Measurements from ENCODE around the gene NOC3L. TPM values are rescaled to one million over a fixed set of nuclear protein-coding genes. Genes with fewer than 3 reads are reported as not detected.
A peak's percentile ranks its signal among the peaks of the same experiment; 100 is the strongest.
"Not testable (repeated sequence)": the region's sequence is repeated elsewhere in the genome, so short reads cannot be mapped to it uniquely, and the experiment has no call there.

The NOC3L gene
- total RNA-seq, 1 donor from 2014 or later = 16.7 TPM

DNA sequence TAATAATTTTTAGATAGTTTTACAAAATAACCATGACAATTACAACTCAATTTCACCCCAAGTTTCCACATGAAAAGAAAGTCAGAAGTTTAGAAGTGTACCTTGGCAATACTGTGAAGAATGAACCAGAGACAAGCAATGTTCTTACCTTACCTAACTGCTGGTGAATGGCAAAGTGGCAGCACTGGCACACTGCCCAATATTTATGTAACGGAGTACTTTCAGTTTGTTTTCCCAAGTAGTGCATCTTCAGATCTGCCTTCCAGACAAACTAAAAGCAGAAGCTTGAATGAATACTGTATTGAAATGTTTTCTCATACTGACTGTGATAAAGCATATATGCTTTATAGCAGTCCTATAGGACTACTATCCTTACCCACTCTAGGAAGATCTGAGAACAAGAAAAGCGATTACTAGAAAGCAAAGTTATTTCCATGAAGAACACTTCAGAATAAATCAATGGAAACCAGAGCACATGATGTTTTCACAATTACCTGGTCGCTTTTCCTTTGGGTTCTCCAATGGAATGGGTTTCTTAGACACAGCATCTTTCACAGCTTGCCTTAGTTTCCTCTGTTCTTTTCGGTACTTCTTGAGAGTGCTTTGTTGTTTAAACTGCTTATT lies 1.5 kb downstream of the NOC3L start:
- no peak for DNase-seq (ENCODE audit: low read depth)
- TF ChIP-seq CTCF (conservative IDR thresholded peaks at IDR 0.05; ENCODE audit: low read depth, low read length) = no peak
- H3K4me3 ChIP-seq (ENCODE audit: low read depth, low read length) = peak overlapping the region; percentile 93

DNA sequence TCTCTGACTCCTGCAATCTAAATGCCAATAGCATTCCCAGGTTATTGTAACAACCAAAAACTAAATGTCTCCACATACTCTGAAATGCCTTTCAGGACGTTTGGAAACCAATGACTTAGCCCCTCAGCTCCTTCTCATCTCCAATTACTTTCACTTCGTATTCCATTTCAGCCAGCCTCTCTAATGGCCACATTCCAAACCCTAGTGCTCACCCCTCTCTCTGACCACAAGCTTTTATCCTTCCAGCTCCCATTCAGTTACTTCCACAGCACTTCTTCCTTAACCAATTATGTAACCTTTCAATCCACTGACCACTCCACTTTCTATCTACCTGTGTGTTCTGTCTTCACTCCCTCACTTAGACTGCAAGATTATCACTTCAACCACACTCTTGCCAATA lies 4.3 kb downstream of the NOC3L start:
- DNase-seq (ENCODE audit: low read depth) = peak; percentile 82
- H3K4me3 ChIP-seq (ENCODE audit: low read depth, low read length) = peak overlapping the region; percentile 38
- TF ChIP-seq CTCF (conservative IDR thresholded peaks at IDR 0.05; ENCODE audit: low read depth, low read length) = no peak

GRCh38 chr10:94357193-94357592 lies 5.5 kb downstream of the NOC3L start:
- no peak for DNase-seq (ENCODE audit: low read depth)
- H3K4me3 ChIP-seq (ENCODE audit: low read depth, low read length) = no peak overlapping the region
- no peak for TF ChIP-seq CTCF (conservative IDR thresholded peaks at IDR 0.05; ENCODE audit: low read depth, low read length)

DNA sequence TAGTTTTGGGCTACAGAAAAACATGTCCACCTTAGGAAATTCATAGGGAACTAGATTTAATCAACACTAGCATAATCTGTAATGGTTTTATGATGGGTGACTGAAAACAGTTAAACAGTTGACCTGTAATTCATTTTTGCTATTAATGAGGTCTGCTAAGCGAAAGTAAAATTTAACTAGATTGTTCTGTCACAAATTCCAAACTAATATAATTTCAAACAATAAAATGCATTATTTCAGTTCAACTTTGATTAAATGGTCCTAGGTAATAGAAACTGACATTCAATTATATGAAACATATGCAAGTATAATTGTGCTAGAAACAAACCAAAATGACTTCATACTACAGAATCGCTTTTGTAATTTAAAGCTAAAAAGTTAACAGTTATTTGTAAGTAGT lies 6.9 kb downstream of the NOC3L start:
- no peak for TF ChIP-seq CTCF (conservative IDR thresholded peaks at IDR 0.05; ENCODE audit: low read depth, low read length)
- no peak for DNase-seq (ENCODE audit: low read depth)

GRCh38 chr10:94353336-94353735 lies 9.4 kb downstream of the NOC3L start:
- H3K4me3 ChIP-seq (ENCODE audit: low read depth, low read length) = no peak overlapping the region
- no peak for DNase-seq (ENCODE audit: low read depth)
- no peak for TF ChIP-seq CTCF (conservative IDR thresholded peaks at IDR 0.05; ENCODE audit: low read depth, low read length)

More for the DNA sequence above, 6.9 kb downstream of the NOC3L start:
- H3K4me3 ChIP-seq (ENCODE audit: low read depth, low read length) = no peak overlapping the region

DNA sequence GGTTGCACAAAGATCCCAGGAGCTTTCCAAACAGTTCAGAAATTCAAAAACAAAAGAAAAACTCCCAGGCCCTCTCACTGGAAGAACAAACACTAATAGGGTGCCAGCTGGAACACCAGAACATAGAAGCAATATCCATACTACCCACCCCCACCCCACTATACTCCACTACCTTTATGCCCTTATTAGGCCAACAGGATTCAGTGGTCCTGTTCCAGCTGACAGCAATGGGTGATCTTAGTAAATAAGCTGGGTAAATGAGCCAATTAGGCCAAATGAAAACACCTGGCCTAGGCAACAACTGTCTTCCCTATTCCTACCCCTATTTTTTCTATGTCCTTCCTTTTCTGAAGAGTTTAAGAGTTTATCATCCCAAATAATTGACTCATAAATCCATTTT lies 11.7 kb downstream of the NOC3L start:
- DNase-seq (ENCODE audit: low read depth) = no peak
- no peak for TF ChIP-seq CTCF (conservative IDR thresholded peaks at IDR 0.05; ENCODE audit: low read depth, low read length)
- no peak overlapping the region for H3K4me3 ChIP-seq (ENCODE audit: low read depth, low read length)

DNA sequence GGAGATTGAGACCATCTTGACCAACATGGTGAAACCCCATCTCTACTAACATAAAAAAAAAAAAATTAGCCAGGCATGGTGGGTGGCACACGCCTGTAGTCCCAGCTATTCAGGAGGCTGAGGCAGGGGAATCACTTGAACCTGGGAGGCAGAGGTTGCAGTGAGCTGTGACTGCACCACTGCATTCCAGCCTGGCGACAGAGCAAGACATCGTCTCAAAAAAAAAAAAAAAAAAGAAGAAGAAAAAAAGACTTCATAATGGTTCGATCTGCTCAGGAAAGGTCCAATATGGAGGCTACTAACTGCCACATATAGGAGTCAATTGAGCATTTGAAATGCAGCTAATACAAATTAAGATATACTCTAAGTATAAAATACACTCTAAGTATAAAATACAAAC lies 12.2 kb downstream of the NOC3L start:
- not testable (repeated sequence) for DNase-seq (ENCODE audit: low read depth); H3K4me3 ChIP-seq (ENCODE audit: low read depth, low read length)
